HL-60 (cell line): ENCODE data around the gene P2RX2.

Experiments
- CTCF ChIP-seq: IDR thresholded peaks from one replicate; pipeline ENCODE4 v1.5.1; 2011; ENCODE audit warnings: low read length, control low read depth, inconsistent platforms; ENCODE audit not compliant: insufficient read depth
- POLR2AphosphoS5 ChIP-seq: IDR thresholded peaks from 2 replicates; pipeline ENCODE4 v1.6.1; 2012; ENCODE audit warnings: low read depth
- REST ChIP-seq: IDR thresholded peaks from 2 replicates; pipeline ENCODE4 v1.6.1; 2012; ENCODE audit warnings: low read depth; ENCODE audit not compliant: insufficient replicate concordance
- SPI1 ChIP-seq: IDR thresholded peaks from 2 replicates; pipeline ENCODE4 v1.6.1; 2012; ENCODE audit warnings: low read depth, mild to moderate bottlenecking, borderline replicate concordance

- TF ChIP-seq CTCF (no peak), POLR2AphosphoS5 (no peak), REST (no peak), SPI1 (no peak)
Measured at GRCh38 chr12:132662901-132663755, 44.6 kb downstream of the P2RX2 start.
